Activated CD4-positive, alpha-beta T cell treated with anti-CD3 and anti-CD28 coated beads for 4 hours (primary cell): ENCODE results near the gene BCL2L13.

Source experiments
- DNase-seq, 2 donors: peaks; one replicate each; pipeline ENCODE4 v3.0.0-alpha.2; 2020

The BCL2L13 gene

GRCh38 chr22:17767233-17768065 lies 128.9 kb downstream of the BCL2L13 start:
- DNase-seq = peak; percentile 41 to 46

DNA sequence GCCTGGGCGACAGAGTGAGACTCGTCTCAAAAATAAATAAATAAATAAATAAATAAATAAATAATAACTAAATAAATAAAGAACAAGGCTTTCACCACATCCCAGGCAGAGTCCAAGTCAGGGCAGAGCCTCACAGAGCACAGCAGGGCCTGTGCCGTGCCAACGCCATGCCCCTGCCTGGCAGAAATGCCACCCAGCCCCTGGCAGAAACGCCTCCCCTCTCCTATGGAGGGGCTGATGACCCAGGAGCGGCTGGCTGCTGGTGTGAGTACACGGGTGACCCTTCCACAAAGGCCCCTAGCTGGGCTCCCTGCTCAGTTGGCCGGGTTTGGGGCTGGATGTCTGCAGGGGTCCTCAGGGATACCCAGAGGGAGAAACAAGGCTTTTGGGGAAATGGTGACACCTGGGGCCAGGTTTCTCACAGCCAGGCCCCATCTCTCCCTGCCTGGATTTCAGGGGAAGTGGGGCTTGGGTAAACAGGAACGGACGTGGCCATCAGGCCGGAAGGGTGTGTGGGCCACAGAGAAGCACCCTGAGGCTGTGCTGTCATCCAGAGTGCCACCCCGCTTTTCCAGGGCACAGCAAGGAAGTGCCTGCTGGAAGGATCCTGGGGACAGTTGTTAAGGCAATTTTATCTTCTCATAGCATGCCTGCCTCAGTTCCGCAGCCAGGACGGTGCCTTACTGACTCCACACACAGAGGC lies 130.6 kb downstream of the BCL2L13 start:
- no peak for DNase-seq

- DNase-seq = no peak
Measured at GRCh38 chr22:17769716-17770082, 131.1 kb downstream of the BCL2L13 start.

GRCh38 chr22:17770180-17771077 lies 131.9 kb downstream of the BCL2L13 start:
- DNase-seq = no peak

GRCh38 chr22:17772249-17772957 lies 133.8 kb downstream of the BCL2L13 start:
- no peak for DNase-seq

DNA sequence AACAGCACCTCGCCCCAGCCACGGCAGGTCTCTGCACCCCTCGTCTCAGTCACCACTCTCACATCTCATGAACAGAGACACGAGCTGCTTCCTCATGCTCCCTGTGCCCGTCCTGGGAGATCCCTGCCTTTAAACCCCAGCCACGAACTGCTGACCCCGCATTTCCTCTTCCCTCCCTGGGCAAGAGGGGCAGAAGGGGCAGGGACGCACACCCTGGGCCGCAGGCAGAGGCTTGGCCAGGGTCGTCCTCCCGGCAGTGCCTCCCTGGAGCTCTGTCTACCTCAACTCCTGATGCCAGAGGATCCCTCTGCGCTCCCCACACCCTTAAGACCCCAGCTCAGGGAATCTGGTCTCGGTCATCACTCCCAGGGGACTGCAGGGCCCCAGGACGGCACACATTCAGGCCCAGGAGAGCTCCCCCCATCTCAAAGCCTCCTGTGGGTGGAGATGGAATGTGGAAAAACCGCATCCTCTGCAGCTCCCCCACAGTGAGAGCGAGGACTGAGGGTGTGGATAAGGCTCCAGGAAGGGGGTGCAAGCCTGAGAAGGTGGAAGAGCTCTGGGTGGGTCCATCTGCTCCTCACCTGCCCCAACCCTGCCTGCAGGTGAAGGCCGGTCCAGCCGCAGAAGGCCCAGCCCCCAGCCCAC lies 134.5 kb downstream of the BCL2L13 start:
- DNase-seq = no peak

DNA sequence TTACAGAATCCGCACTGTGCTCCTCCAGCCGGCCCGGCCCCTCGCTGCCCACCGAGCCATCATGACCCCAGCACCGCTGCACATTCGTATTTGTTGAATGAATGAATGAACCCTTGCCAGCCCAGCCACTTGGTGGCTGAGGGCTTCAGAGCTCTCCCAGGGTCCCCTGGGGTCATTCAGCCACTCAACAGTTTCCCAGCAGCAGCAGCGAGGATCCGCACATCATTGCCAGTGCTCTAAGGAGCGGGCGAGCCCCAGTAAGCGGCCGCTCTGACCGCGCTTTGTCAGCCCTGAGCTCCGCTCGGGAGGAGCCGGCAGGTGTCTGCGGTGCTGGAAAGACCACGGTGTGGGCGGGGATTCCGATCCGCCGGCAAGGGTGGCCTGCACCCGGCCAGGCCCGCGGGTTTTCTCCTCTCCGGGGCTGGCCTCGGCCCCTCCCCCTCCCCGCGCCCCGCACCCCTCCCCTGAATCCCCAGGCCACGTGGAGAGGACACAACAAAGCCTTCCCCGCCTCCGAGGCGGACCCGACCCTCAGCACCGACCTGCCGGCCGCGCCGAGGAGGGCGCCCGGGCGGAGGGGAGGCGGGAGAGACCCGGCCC lies 135.1 kb downstream of the BCL2L13 start:
- peak; percentile 57 to 70 for DNase-seq

- DNase-seq = peak in 1 of 2 donors; percentile 40
Measured at GRCh38 chr22:17774206-17774925, 135.8 kb downstream of the BCL2L13 start, which contains the start of gene BID. Gene BID (minus strand): TSS chr22:17774469. CDS start chr22:17750116, 24,353 bp downstream.

- DNase-seq = no peak
Measured at GRCh38 chr22:17774926-17775685, 136.5 kb downstream of the BCL2L13 start.

DNA sequence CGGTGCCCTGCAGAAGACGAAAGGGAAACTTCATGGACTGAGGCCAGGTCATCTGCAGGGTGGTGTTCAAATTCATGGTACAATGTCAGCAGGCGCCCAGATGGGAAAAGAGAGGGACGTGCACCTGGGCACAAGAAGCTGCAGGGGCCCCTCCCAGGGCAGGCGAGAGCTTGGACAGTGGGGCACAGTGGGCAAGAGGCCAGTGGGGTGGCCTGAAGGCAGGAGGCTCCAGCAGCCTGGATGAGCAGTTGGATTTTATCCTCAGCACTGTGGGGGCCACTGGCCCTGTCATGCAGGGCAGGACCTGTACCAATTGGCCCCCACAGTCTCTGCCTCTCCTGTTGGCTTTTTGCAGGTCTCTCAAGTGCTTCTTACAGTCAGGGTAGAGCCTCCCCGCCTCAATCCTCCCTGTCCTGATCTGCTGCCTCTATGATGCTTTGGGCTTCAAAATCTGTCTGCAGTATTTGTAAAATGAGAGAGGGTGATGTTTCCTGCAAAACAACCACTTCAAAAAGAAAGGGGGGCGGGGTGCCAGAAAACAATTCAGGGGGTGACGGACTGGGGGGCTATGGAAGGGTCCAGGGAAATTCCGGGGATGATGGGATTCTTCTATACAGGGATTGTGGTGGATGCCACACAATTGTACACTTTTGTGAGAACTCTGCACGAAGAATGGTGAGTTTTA lies 137.4 kb downstream of the BCL2L13 start:
- no peak for DNase-seq

DNA sequence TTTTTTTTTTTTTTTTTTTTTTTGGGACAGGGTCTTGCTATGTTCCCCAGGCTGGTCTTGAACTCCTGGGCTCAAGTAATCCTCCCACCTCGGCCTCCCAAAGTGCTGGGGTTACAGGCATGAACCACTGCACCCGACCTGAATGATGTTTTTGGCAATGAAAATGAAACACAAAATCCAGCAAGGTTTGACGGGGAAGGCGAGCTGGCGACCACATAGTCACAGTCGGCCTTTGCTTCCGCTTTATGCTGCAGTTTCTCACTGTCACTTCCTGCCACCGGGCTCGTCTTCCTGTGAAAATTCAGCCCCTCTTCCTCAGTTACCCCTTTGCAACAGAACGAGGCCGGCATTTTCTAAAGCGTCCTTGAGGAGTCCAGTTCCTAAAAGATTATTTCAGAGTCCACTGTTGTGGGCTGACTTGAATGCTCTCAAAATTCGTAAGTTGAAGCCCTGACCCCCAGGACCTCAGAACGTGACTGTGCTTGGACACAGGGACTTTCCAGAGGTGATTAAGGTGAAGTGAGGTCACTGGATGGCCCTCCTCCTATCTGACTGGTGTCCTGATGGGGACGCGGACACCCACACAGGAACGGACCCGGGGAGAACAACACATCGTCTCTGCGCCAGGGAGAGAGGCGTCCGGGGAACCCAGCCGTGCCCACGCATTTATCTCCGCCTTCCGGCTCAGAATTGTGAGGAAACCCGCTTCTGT lies 138.6 kb downstream of the BCL2L13 start:
- DNase-seq = peak; percentile 55 to 63

DNA sequence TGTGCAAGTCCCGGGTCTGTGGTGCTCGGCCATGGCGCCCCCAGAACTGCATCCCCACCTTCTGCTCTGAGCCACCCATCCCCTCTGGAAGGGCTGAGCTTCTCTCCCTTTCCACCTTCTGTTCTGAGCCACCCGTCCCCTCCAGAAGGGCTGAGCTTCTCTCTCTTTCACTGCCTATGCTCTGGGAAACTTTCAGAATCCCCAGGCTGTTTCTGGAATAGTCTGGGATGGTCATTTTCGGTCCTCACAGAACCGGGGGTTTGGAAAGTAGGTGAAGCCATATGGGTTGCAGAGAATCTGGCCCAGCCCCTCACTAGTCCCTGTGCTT lies 139.1 kb downstream of the BCL2L13 start:
- DNase-seq = no peak

DNA sequence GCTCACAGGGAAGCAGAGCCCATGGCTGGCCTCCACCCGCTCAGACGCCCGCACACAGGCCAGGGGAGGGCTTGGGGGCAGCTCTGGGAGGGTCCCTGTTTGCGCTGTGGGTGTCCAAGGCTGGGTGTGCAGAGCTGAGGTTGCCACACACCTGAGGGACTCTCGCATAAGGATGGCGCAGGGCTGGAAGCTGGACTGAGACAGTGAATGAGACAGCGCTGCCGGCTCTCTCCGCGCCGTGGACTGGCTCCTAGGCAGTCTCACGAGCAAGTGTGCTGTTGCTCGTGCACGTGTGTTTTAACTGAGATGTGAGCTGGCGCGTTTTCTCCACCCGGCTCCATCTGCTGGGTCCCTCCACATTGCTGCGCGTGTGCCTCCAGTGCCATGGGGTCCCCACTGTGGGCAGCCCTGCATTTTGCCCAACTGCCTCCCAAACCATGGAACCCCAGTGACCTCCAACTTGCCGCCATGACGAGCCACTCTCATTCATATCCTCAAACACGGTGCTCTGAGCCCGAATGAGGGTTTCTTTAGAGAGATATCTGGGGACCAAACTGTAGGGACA lies 139.9 kb downstream of the BCL2L13 start:
- no peak for DNase-seq

DNA sequence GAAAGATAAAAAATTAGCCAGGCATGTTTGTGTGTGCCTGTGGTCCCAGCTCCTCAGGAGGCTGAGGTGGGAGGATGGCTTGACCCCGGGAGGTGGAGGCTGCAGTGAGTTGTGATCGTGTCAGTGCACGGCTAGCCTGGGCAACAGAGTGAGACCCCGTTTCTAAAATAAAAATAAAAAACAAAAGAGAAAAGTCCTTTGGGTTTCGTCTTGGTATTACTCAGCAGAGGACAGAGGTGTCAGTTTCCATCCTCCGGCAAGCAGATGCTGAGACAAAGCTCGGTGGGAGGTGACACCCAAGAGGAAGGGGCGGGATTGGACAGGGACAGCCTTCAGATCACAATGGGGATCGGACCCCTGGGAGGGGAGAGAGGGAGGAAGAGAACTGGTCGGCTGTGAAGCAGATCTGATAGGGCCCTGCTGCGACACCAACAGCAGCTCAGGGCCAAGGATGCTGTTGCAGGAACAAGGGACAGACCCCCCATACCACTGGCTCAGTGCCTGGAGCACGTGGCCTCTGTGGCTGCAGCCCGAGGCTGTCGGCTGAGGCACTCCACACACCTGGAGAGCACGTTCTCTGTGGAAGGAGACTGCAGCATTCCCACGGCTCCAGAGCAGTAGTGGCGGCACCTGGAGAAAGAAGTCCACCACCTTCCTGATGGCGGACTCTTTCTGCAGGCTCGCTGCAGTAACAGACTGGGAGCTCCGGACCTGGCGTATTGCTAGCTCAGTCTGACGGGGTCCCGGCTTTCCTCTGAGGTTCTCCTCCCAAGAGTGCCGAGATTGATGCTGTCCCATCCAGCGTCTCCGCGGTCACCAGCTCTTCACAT lies 140.9 kb downstream of the BCL2L13 start:
- no peak for DNase-seq

- DNase-seq = no peak
Measured at GRCh38 chr22:17780116-17780740, 141.7 kb downstream of the BCL2L13 start.
